GM12878 (cell line): Measurements from ENCODE around the gene SETD1A. TPM values are rescaled to one million over a fixed set of nuclear protein-coding genes. Genes with fewer than 3 reads are reported as not detected.

ENCODE experiments used
- ATAC-seq: fragments of 200-7000 bp; cut with Tn5 transposase; 3 replicates; pipeline ENCODE4 v1.9.1; 2020; ENCODE audit warnings: mild to moderate bottlenecking, moderate library complexity
- BruUV-seq: library from RNA; stranded (reverse); fragments of 400-500 nt; replicated peaks from 2 replicates; lab custom pipeline; 2021; lab: Mats Ljungman, UMichigan
- CTCF ChIA-PET: fragments of 300-600 bp; sonication (Branson Sonifier 250); formaldehyde crosslinking; extraction: SDS; loops from one replicate; lab custom pipeline; 2021; ENCODE audit warnings: inconsistent platforms; lab: Yijun Ruan, JAX
- POLR2A ChIA-PET: fragments of 350-600 bp; formaldehyde crosslinking; extraction: SDS; loops from one replicate; lab custom pipeline; 2021; ENCODE audit warnings: inconsistent platforms; lab: Charles Lee
- RAD21 ChIA-PET: fragments of 300-600 bp; sonication (Branson Sonifier 250); formaldehyde crosslinking; loops from one replicate; lab custom pipeline; 2023; ENCODE audit warnings: antibody characterized with exemption; ENCODE audit not compliant: unreplicated experiment; lab: Charles Lee
- SMC1A ChIA-PET: fragments of 300-600 bp; sonication (Branson Sonifier 250); formaldehyde crosslinking; loops from one replicate; lab custom pipeline; 2023; ENCODE audit not compliant: unreplicated experiment, uncharacterized antibody; lab: Charles Lee
- DNase-seq: peaks from one replicate; pipeline ENCODE4 v3.0.0-alpha.2; 2011; ENCODE audit warnings: low read depth, low spot score
- FAIRE-seq: peaks from 3 replicates; lab custom pipeline; 2011; peaks lifted over from hg19 to GRCh38; lab: Jason Lieb, UNC
- H2AFZ ChIP-seq: 2 replicates; pipeline ENCODE4 v1.6.0; 2011; ENCODE audit warnings: low read depth, low read length, control low read depth; ENCODE audit not compliant: control insufficient read depth
- H3K27ac ChIP-seq: 2 replicates; pipeline ENCODE4 v1.5.1; 2011; ENCODE audit warnings: control low read depth; ENCODE audit not compliant: control insufficient read depth, insufficient read depth
- H3K27me3 ChIP-seq, 2 experiments: replicated peaks in 1 of 2; 2 replicates each; pipeline versions ENCODE4 v1.6.0 to v1.6.1; 2011; ENCODE audit warnings: low read length in 1 of 2; ENCODE audit not compliant: control insufficient read depth in 2 of 2, insufficient read depth in 2 of 2
- H3K36me3 ChIP-seq, 2 experiments: 2 replicates each; pipeline ENCODE4 v1.5.1; 2011; ENCODE audit warnings: low read length in 1 of 2; ENCODE audit not compliant: control insufficient read depth in 2 of 2, insufficient read depth in 2 of 2
- H3K4me1 ChIP-seq: 2 replicates; pipeline ENCODE4 v1.6.1; 2011; ENCODE audit warnings: mild to moderate bottlenecking, low read length, moderate library complexity, mixed read lengths; ENCODE audit not compliant: control insufficient read depth, insufficient read depth
- H3K4me2 ChIP-seq: 2 replicates; pipeline ENCODE4 v1.6.0; 2011; ENCODE audit warnings: control low read depth; ENCODE audit not compliant: control insufficient read depth, insufficient read depth
- H3K4me3 ChIP-seq: fragments of 200-600 bp; sonication (generic); 2 replicates; pipeline ENCODE4 v1.5.1; 2016
- H3K79me2 ChIP-seq: 2 replicates; pipeline ENCODE4 v1.6.0; 2011; ENCODE audit warnings: low read length; ENCODE audit not compliant: control insufficient read depth, insufficient read depth
- H3K9ac ChIP-seq: 2 replicates; pipeline ENCODE4 v1.8.0; 2011; ENCODE audit warnings: low read length, control low read depth, mixed read lengths; ENCODE audit not compliant: control insufficient read depth, insufficient read depth
- H3K9me3 ChIP-seq: replicated peaks from 3 replicates; pipeline ENCODE4 v1.5.1; 2011; ENCODE audit warnings: mild to moderate bottlenecking, low read length; ENCODE audit not compliant: control insufficient read depth, insufficient read depth
- H4K20me1 ChIP-seq: 2 replicates; pipeline ENCODE4 v1.6.0; 2011; ENCODE audit not compliant: control insufficient read depth, insufficient read depth
- FOXM1 ChIP-seq: IDR thresholded peaks from 2 replicates; pipeline ENCODE4 v1.6.1; 2012; ENCODE audit warnings: low read depth, mild to moderate bottlenecking, inconsistent platforms, low read length, moderate library complexity
- PKNOX1 ChIP-seq: fragments of 450-650 bp; IDR thresholded peaks from 2 replicates; pipeline ENCODE4 v1.6.1; 2016; ENCODE audit warnings: mild to moderate bottlenecking
- WGBS: methylation state at CpG from one replicate; pipeline ENCODE4 v1.1.6; 2016; ENCODE audit warnings: low lambda C conversion rate; ENCODE audit not compliant: insufficient replicate concordance, insufficient coverage; ENCODE audit errors: missing lambda C conversion rate; 5-methylcytosine and 5-hydroxymethylcytosine counted together
- in situ Hi-C: fragments of 300-500 bp; cut with MboI; formaldehyde crosslinking; loops from 9 replicates; pipeline ENCODE4 v1.14.3; 2018; ENCODE audit warnings: mixed read lengths
- intact Hi-C: fragments of 100-400 bp; cut with micrococcal nuclease; formaldehyde crosslinking; loops from one replicate; pipeline ENCODE4 v1.14.2; 2022; ENCODE audit not compliant: unreplicated experiment
- polyA plus RNA-seq, 11 experiments: library from polyadenylated mRNA; depleted of rRNA in 4 of 11; unstranded in 6 of 11; stranded (reverse) in 5 of 11; fragments of >200 nt; fragmentation: Nextera tagmentation in 4 of 11; fragmentation: Illumina TruSeq in 1 of 11; extraction: Ambion mirVana in 4 of 11; extraction: Trizol in 1 of 11; gene quantifications; 1 replicate in 1 of 11; 2 replicates in 10 of 11; pipeline versions ENCODE4 v1.2.1 to v1.2.3, GENCODE V29; 2011 to 2016; ENCODE audit warnings: inconsistent platforms in 2 of 11, missing spikeins in 2 of 11, low read depth in 1 of 11
- total RNA-seq, 4 experiments: library from RNA; depleted of rRNA in 3 of 4; stranded (reverse); fragments of >200 nt in 3 of 4; fragmentation: Illumina TruSeq in 1 of 4; extraction: Trizol in 1 of 4; gene quantifications; 2 replicates each; pipeline versions ENCODE4 v1.2.1 to v1.2.3, GENCODE V29; 2013 to 2021

SETD1A gene
- total and polyA plus RNA-seq, 10 of the 15 experiments (the other 5 are each of a cell fraction or from before 2014, with no cell fraction given): 0.02 to 25.9 (median 4.9) TPM

DNA sequence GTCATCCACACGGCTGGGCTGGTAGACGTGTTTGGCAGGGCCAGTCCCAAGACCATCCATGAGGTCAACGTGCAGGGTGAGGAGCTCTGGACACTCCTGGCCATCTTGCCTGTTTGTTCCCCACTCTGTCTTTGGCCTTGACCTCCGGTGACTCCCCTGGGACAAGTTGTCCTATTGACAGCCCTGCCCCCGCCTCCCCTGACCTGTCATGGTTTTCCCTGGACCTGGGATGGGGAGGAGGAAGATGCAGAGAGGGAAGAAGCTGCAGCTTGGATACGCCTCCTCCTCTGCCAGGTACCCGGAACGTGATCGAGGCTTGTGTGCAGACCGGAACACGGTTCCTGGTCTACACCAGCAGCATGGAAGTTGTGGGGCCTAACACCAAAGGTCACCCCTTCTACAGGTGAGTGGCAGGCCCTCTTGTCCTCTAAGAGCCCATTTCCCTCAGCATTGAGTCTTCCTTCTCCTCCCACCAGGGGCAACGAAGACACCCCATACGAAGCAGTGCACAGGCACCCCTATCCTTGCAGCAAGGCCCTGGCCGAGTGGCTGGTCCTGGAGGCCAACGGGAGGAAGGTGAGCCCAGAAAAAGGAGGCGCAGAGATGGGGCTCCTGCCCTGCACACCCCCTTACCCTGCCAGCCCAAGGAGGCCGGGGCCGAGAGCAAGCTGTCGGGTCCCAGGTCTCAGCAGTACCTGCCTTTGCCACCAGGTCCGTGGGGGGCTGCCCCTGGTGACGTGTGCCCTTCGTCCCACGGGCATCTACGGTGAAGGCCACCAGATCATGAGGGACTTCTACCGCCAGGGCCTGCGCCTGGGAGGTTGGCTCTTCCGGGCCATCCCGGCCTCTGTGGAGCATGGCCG is 28.8 kb downstream of the SETD1A start:
- ChIA-PET RAD21 (interaction anchor here (0.9 to 2.9 kb wide), 7 partner anchors 9 to 882 kb away, joined by 3 to 25 read pairs (median 5); partner anchors contain the start of genes ZNF646, ZNF668 and ZNF843), CTCF (interaction anchor here (0.8 to 2.8 kb wide), 17 partner anchors 9 to 882 kb away, joined by 3 to 17 read pairs (median 6); partner anchors contain the start of genes VKORC1, ZNF646 and ZNF668), SMC1A (interaction anchor here (1.0 to 2.8 kb wide), 7 partner anchors 12 to 456 kb away, joined by 3 to 11 read pairs (median 5); partner anchors contain the start of genes VKORC1, ZNF646, ZNF668 and ZNF843), POLR2A (interaction anchor here (0.9 to 1.2 kb wide), 2 partner anchors 8 to 12 kb away, joined by 3 read pairs; no protein-coding TSS in a partner anchor)
- DNase-seq: no peak
- Histone ChIP-seq H3K4me2 (no peak overlapping the region), H3K27me3 (no peaks in the 10 kb centered on the region), H3K79me2 (no peaks in the 10 kb centered on the region), H3K4me3 (no peak overlapping the region), H3K36me3 (peaks cover 5 to 17% of the 10 kb centered on the region in 2 experiments), H3K4me1 (no peaks in the 10 kb centered on the region), H4K20me1 (no peaks in the 10 kb centered on the region), H3K9ac (no peak overlapping the region), H3K9me3 (no peaks in the 10 kb centered on the region), H3K27ac (no peak overlapping the region), H2AFZ (no peak overlapping the region)
- TF ChIP-seq FOXM1 (no peak), PKNOX1 (0 out of 2 replicates have a peak, but pooled peaks have one; percentile 15)
- no peak for FAIRE-seq
- no peak for ATAC-seq
- intact Hi-C loops (no loop called here), in situ Hi-C loops (loop anchor here (5.0 to 25.0 kb wide), 2 partner anchors 111 to 451 kb away; partner anchors contain the start of genes COX6A2 and ZNF843)
- no TSS peak for BruUV-seq
- 90% methylated on average over 29 of the region's 29 CpGs for WGBS
